ENCODE data around the gene RSAD1.

GRCh38 chr17:50514936-50515702 is 36.5 kb downstream of the RSAD1 start:
- TF ChIP-seq POLR2A (IDR thresholded peaks at IDR 0.05) (no peak), CTCF (IDR thresholded peaks at IDR 0.05) (no peak)
